A673 (cell line): Measurements from ENCODE around the gene KCNC1. TPM values are rescaled to one million over a fixed set of nuclear protein-coding genes. Genes with fewer than 3 reads are reported as not detected.

Experiments
- BruUV-seq: library from RNA; stranded (reverse); fragments of 400-500 nt; replicated peaks from 2 replicates; lab custom pipeline; 2021; lab: Mats Ljungman, UMichigan
- CTCF ChIA-PET: fragments of 300-600 bp; sonication (Branson Sonifier 250); formaldehyde crosslinking; loops from one replicate; lab custom pipeline; 2022; ENCODE audit warnings: antibody characterized with exemption; lab: Charles Lee
- POLR2A ChIA-PET: fragments of 300-600 bp; sonication (Branson Sonifier 250); formaldehyde crosslinking; loops from one replicate; lab custom pipeline; 2022; ENCODE audit warnings: antibody characterized with exemption; ENCODE audit not compliant: low non-redundant PET; lab: Charles Lee
- DNase-seq: peaks from one replicate; pipeline ENCODE4 v3.0.0-alpha.2; 2015; ENCODE audit warnings: low spot score
- H3K27ac ChIP-seq: fragments of 200-600 bp; sonication (generic); 2 replicates; pipeline ENCODE4 v1.5.1; 2016; ENCODE audit warnings: mixed run types, low read depth, mild to moderate bottlenecking, mixed read lengths, antibody characterized with exemption, low read length; ENCODE audit not compliant: poor library complexity, severe bottlenecking
- H3K27me3 ChIP-seq: fragments of 200-600 bp; sonication (generic); replicated peaks from 2 replicates; pipeline ENCODE4 v1.6.1; 2017; ENCODE audit warnings: mixed run types, low read depth, mild to moderate bottlenecking, mixed read lengths, antibody characterized with exemption, low read length; ENCODE audit not compliant: insufficient read depth, poor library complexity
- H3K36me3 ChIP-seq: fragments of 200-600 bp; sonication (generic); 2 replicates; pipeline ENCODE4 v1.6.1; 2016; ENCODE audit warnings: mixed run types, mild to moderate bottlenecking, mixed read lengths, antibody characterized with exemption, low read length; ENCODE audit not compliant: insufficient read depth, poor library complexity, severe bottlenecking
- H3K4me1 ChIP-seq: fragments of 200-600 bp; sonication (generic); 2 replicates; pipeline ENCODE4 v1.6.1; 2017; ENCODE audit warnings: mixed run types, mild to moderate bottlenecking, mixed read lengths, antibody characterized with exemption, low read length; ENCODE audit not compliant: insufficient read depth, poor library complexity, severe bottlenecking
- H3K4me3 ChIP-seq: fragments of 200-600 bp; sonication (generic); 2 replicates; pipeline ENCODE4 v1.5.1; 2016; ENCODE audit warnings: low read depth, mixed run types, mild to moderate bottlenecking, mixed read lengths, low read length; ENCODE audit not compliant: poor library complexity, severe bottlenecking
- H3K9me3 ChIP-seq: fragments of 200-600 bp; sonication (generic); 2 replicates; pipeline ENCODE4 v1.6.1; 2016; ENCODE audit warnings: mixed run types, low read depth, mild to moderate bottlenecking, mixed read lengths, antibody characterized with exemption, low read length; ENCODE audit not compliant: poor library complexity, severe bottlenecking
- EZH2 ChIP-seq: fragments of 200-600 bp; sonication (generic); IDR thresholded peaks from 2 replicates; pipeline ENCODE4 v1.6.1; 2017; ENCODE audit warnings: borderline replicate concordance, low read depth, mild to moderate bottlenecking, mixed read lengths, antibody characterized with exemption, low read length; ENCODE audit not compliant: poor library complexity, severe bottlenecking
- intact Hi-C: fragments of 100-400 bp; cut with micrococcal nuclease; formaldehyde crosslinking; loops from one replicate; pipeline ENCODE4 v1.10.0; 2022; ENCODE audit not compliant: unreplicated experiment
- total RNA-seq: library from RNA; stranded (reverse); gene quantifications from 2 replicates; pipeline ENCODE4 v1.2.3, GENCODE V29; 2021
- TF ChIP-seq, protein P1 (sequence below): fragments of 300-800, 200-600 bp; sonication (generic); conservative IDR thresholded peaks from 2 replicates; pipeline ENCODE4 v1.5.1; 2017; ENCODE audit warnings: low read depth, mild to moderate bottlenecking, antibody characterized with exemption, low read length, moderate library complexity, mixed read lengths

KCNC1 gene
- total RNA-seq, 1 experiment from 2014 or later, result 0.09 TPM

DNA sequence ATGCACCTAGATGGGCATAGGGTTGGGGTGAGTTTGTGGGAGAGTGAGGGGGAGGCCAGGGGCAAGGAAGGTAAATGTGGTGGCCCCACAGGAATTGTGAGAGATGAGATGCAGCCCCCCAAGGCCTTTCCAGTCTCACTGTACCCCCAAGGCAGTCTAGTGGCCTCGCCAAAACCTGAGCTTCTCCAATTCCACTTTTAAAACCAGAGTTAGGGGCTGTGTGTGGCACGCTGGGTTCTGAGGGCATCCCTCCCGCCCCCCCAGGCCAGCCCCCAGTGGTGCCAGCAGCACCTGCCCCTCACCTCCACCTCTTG lies 40.4 kb downstream of the KCNC1 start:
- Histone ChIP-seq H3K27ac (no peak overlapping the region), H3K4me3 (no peak overlapping the region), H3K27me3 (no peaks in the 10 kb centered on the region), H3K9me3 (no peaks in the 10 kb centered on the region), H3K4me1 (no peaks in the 10 kb centered on the region), H3K36me3 (no peaks in the 10 kb centered on the region)
- POLR2A ChIA-PET, result no interaction called here
- CTCF ChIA-PET, result no interaction called here
- BruUV-seq, result no TSS peak
- TF ChIP-seq EZH2, result no peak
- TF ChIP-seq, protein P1, sequence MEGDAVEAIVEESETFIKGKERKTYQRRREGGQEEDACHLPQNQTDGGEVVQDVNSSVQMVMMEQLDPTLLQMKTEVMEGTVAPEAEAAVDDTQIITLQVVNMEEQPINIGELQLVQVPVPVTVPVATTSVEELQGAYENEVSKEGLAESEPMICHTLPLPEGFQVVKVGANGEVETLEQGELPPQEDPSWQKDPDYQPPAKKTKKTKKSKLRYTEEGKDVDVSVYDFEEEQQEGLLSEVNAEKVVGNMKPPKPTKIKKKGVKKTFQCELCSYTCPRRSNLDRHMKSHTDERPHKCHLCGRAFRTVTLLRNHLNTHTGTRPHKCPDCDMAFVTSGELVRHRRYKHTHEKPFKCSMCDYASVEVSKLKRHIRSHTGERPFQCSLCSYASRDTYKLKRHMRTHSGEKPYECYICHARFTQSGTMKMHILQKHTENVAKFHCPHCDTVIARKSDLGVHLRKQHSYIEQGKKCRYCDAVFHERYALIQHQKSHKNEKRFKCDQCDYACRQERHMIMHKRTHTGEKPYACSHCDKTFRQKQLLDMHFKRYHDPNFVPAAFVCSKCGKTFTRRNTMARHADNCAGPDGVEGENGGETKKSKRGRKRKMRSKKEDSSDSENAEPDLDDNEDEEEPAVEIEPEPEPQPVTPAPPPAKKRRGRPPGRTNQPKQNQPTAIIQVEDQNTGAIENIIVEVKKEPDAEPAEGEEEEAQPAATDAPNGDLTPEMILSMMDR, result no peak
- intact Hi-C loops, result no loop called here
- DNase-seq, result no peak

DNA sequence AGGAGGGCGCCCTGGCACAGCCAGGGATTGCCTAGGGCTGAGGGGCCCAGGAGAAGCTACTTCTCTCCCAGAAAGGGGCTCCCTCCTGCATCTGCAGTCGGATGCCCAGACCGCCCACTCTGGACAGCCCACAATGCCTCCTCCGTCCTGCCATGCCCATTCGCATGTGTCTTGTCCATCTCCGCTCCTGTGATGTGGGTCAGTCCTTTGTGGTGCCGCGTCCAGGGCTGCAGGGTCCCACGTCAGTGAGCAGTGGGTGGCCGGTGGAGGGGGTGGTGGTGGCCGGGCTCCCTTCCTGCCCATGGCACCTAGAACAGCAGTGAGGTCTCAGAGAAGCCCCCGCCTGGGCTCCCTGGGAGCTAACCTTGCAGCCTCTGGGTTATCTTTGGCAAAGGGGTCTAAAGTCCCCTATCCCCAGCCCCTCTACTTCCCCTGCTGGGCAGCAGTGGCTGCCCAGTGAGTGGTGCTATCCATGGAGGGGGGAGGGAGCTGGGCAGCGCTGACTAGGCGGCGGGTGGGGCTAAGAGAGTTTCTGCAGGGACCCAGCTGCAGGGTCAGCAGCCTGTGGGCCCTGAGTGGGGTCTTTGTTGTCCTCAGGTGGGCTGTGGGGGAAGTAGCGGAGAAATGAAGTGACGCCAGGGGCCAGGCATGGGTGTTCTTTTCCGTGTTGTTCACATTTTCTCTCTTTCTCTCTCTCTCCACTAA lies 41.1 kb downstream of the KCNC1 start:
- Histone ChIP-seq H3K27ac (no peak overlapping the region), H3K9me3 (no peaks in the 10 kb centered on the region), H3K4me3 (no peak overlapping the region), H3K27me3 (no peaks in the 10 kb centered on the region), H3K36me3 (no peaks in the 10 kb centered on the region), H3K4me1 (no peaks in the 10 kb centered on the region)
- intact Hi-C loops, result no loop called here
- TF ChIP-seq, protein P1, result no peak
- ChIA-PET CTCF (no interaction called here), POLR2A (no interaction called here)
- no peak for DNase-seq
- no TSS peak for BruUV-seq

DNA sequence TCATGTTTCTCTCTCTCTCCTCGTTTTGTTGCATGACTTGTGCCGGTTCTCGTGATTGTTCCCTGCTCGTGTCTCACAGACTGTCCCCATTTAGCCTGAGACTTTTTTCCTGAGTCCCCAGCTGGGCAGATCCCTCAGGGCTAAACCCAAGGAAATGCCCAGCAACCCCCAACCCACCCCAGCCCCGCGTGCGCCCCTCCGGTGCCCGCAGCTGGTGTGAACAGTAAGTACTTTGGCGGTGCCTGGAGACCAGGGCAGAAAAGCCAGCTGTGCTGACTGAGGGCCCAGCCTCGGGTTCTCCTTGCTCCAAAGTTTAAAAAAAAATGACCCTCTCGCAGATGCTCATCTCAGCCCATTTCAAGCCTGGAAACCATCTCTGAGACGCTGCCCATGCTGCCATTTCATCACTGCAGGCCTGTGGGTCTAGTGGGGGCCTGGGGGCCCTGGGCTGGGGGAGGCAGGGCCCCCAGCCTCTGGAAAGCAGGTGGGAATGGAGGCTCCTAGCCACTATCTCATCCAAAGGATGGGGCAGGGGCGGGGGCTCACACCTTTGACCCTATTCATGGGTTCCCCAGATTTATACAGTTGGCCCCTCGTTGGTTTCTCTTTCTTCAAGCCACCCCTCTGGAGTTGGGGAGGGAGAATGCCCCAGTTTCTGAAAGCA lies 41.8 kb downstream of the KCNC1 start:
- Histone ChIP-seq H3K4me1 (no peaks in the 10 kb centered on the region), H3K9me3 (no peaks in the 10 kb centered on the region), H3K27ac (no peak overlapping the region), H3K36me3 (no peaks in the 10 kb centered on the region), H3K27me3 (no peaks in the 10 kb centered on the region), H3K4me3 (no peak overlapping the region)
- intact Hi-C loops, result no loop called here
- CTCF ChIA-PET, result no interaction called here
- no peak for TF ChIP-seq EZH2
- TF ChIP-seq, protein P1, result no peak
- no TSS peak for BruUV-seq
- POLR2A ChIA-PET, result no interaction called here
- no peak for DNase-seq
